Smooth muscle cell (in vitro differentiated cells): Measurements from ENCODE around the gene IFNA10. TPM values are rescaled to one million over a fixed set of nuclear protein-coding genes. Genes with fewer than 3 reads are reported as not detected.
"Not testable (repeated sequence)": the region's sequence is repeated elsewhere in the genome, so short reads cannot be mapped to it uniquely, and the experiment has no call there.

Source experiments
- DNase-seq: peaks from one replicate; lab custom pipeline; 2025; ENCODE audit not compliant: unreplicated experiment; lab: John Stamatoyannopoulos, UW
- H2AFZ ChIP-seq: fragments of 200-600 bp; sonication (generic); 2 replicates; pipeline ENCODE4 v1.6.0; 2016; ENCODE audit warnings: antibody characterized with exemption, low read depth, mild to moderate bottlenecking
- H3F3A ChIP-seq: fragments of 200-600 bp; sonication (generic); 2 replicates; pipeline ENCODE4 v1.6.0; 2017; ENCODE audit warnings: antibody characterized with exemption, low read depth
- H3K27ac ChIP-seq: fragments of 200-600 bp; sonication (generic); 2 replicates; pipeline ENCODE4 v1.5.1; 2016; ENCODE audit warnings: low read depth, mild to moderate bottlenecking
- H3K27me3 ChIP-seq: fragments of 200-600 bp; sonication (generic); 2 replicates; pipeline ENCODE4 v1.6.1; 2016; ENCODE audit warnings: low read depth, mild to moderate bottlenecking
- H3K36me3 ChIP-seq: fragments of 200-600 bp; sonication (generic); 2 replicates; pipeline ENCODE4 v1.5.1; 2016; ENCODE audit warnings: low read depth
- H3K4me1 ChIP-seq: fragments of 200-600 bp; sonication (generic); 2 replicates; pipeline ENCODE4 v1.5.1; 2016; ENCODE audit warnings: low read depth
- H3K4me2 ChIP-seq: fragments of 200-600 bp; sonication (generic); 2 replicates; pipeline ENCODE4 v1.6.0; 2016; ENCODE audit warnings: mild to moderate bottlenecking
- H3K4me3 ChIP-seq: fragments of 200-600 bp; sonication (generic); 2 replicates; pipeline ENCODE4 v1.5.1; 2016; ENCODE audit warnings: mild to moderate bottlenecking
- H3K79me2 ChIP-seq: fragments of 200-600 bp; sonication (generic); 2 replicates; pipeline ENCODE4 v1.6.0; 2016; ENCODE audit warnings: low read depth, mild to moderate bottlenecking
- H3K9ac ChIP-seq: fragments of 200-600 bp; sonication (generic); 2 replicates; pipeline ENCODE4 v1.6.0; 2016; ENCODE audit warnings: low read depth
- H3K9me3 ChIP-seq: fragments of 200-600 bp; sonication (generic); replicated peaks from 2 replicates; pipeline ENCODE4 v1.5.1; 2016; ENCODE audit warnings: low read depth
- H4K20me1 ChIP-seq: fragments of 200-600 bp; sonication (generic); 2 replicates; pipeline ENCODE4 v1.6.0; 2016; ENCODE audit warnings: low read depth
- WGBS: methylation state at CpG from one replicate; pipeline ENCODE4 v1.1.7; 2016; ENCODE audit warnings: low lambda C conversion rate; 5-methylcytosine and 5-hydroxymethylcytosine counted together
- polyA plus RNA-seq: library from polyadenylated mRNA; unstranded; fragments of >200 nt; fragmentation: Nextera tagmentation; extraction: Ambion mirVana; gene quantifications from 2 replicates; pipeline ENCODE4 v1.2.1, GENCODE V29; 2016
- total RNA-seq: library from RNA; depleted of rRNA; stranded (reverse); fragments of >200 nt; gene quantifications from 2 replicates; pipeline ENCODE4 v1.2.3, GENCODE V29; 2014
- TF ChIP-seq, protein P1 (sequence below): fragments of 200-600 bp; sonication (generic); IDR thresholded peaks from 2 replicates; pipeline ENCODE4 v1.5.1; 2017; ENCODE audit warnings: borderline replicate concordance, mild to moderate bottlenecking, antibody characterized with exemption; ENCODE audit not compliant: insufficient read depth, poor library complexity, severe bottlenecking

The IFNA10 gene
- total and polyA plus RNA-seq, 2 experiments from 2014 or later = not detected

DNA sequence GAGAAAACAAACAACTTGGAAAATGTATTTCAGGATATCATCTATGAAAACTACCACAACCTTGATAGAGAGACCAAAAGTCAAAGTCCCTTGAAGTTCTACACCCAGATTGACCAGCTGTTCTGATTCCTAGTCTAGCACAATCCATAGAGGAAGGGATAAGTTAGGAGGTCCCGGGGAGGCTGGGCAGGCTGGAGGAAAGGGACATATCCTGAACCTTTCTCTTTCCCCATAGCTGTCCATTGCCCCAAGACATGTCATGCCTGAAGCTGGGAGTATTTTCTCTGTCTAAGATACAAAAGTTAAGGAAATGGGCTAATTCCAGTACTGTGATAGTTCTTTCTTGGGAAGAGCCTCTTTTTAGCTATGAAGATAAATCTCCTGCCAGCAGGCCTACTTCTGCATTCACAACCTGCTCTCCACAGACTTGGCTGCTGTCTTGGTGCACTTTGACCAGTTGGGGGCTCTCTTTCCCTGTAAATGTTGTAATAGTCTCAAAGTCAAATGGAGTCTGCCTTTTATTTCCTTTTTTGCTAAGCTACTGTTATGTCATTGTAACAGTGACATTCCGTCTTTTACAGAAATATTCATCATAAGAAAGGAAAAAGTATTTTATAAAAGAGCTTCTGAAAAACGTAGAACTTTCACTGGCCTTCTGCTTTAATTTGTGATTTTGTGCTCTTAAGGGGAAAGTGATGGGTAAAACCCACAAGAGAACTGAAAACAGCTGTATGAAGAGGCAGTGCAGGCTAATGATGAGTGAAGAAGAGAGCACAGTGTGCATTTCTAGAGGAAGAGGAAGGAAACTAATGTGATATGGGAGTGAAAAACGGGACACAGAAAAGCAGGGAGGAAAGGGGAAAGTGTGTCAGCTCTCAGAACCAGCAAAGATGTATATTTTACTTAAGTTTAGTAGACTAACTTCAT lies 23.9 kb downstream of the IFNA10 start:
- H3K27me3 ChIP-seq, H3K9ac ChIP-seq, DNase-seq, H3K4me1 ChIP-seq, H3K27ac ChIP-seq, H4K20me1 ChIP-seq, H3K9me3 ChIP-seq, H3K4me3 ChIP-seq, H3F3A ChIP-seq, H2AFZ ChIP-seq, H3K36me3 ChIP-seq, H3K79me2 ChIP-seq, H3K4me2 ChIP-seq: not testable (repeated sequence)
- 31% methylated on average over 4 of the region's 4 CpGs for WGBS
- TF ChIP-seq, protein P1, sequence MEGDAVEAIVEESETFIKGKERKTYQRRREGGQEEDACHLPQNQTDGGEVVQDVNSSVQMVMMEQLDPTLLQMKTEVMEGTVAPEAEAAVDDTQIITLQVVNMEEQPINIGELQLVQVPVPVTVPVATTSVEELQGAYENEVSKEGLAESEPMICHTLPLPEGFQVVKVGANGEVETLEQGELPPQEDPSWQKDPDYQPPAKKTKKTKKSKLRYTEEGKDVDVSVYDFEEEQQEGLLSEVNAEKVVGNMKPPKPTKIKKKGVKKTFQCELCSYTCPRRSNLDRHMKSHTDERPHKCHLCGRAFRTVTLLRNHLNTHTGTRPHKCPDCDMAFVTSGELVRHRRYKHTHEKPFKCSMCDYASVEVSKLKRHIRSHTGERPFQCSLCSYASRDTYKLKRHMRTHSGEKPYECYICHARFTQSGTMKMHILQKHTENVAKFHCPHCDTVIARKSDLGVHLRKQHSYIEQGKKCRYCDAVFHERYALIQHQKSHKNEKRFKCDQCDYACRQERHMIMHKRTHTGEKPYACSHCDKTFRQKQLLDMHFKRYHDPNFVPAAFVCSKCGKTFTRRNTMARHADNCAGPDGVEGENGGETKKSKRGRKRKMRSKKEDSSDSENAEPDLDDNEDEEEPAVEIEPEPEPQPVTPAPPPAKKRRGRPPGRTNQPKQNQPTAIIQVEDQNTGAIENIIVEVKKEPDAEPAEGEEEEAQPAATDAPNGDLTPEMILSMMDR = peak; percentile 48

DNA sequence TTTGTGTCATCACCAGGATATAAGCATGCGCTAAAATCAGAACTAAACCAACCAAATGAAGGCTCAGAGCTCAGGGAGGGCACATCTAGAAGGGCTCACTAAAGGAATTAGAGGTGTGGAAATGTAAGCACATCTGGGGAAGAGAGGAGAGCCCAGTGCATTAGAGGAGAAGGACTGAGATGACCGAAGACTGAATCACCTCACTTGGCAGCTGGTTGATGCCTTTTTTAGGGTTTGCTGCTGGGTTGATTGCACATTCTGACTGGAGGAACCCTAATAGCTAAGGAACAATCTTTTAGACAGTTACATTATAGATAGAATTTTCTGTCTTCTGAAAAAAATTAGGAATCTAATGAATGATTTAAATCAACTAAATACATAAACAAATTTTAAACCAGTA lies 32.3 kb downstream of the IFNA10 start:
- Histone ChIP-seq H3K4me2 (no peak overlapping the region), H3K27me3 (peaks cover 23% of the 10 kb centered on the region), H3K9me3 (no peaks in the 10 kb centered on the region), H3K79me2 (no peaks in the 10 kb centered on the region), H3K27ac (no peak overlapping the region), H3K9ac (no peak overlapping the region), H3K4me3 (no peak overlapping the region), H4K20me1 (no peaks in the 10 kb centered on the region), H3F3A (no peaks in the 10 kb centered on the region), H3K4me1 (no peaks in the 10 kb centered on the region), H3K36me3 (no peaks in the 10 kb centered on the region), H2AFZ (no peak overlapping the region)
- TF ChIP-seq, protein P1 = no peak
- 91% methylated on average over 2 of the region's 2 CpGs for WGBS
- DNase-seq = no peak

DNA sequence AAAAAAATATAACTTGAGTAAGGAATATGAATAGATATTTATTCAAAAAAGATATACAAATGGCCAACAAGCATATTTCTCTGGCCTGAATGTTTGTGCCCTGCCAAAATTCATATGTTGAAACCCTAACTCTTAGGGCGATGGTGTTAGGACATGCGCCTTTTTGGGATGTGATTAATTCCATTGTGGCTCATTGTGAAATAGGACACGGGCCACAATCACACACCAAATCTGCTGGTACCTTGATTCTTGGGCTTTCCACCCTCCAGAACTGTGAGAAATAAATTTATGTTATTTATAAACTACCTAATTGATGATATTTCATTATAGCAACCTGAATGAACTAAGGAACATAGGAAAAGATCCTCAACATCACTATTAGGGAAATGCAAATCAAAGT lies 34.8 kb downstream of the IFNA10 start:
- Histone ChIP-seq H3K36me3 (no peaks in the 10 kb centered on the region), H3K27me3 (peaks cover 19% of the 10 kb centered on the region), H2AFZ (no peak overlapping the region), H4K20me1 (no peaks in the 10 kb centered on the region), H3K4me1 (no peaks in the 10 kb centered on the region), H3K4me2 (no peak overlapping the region), H3K27ac (no peak overlapping the region), H3K9me3 (no peaks in the 10 kb centered on the region), H3K4me3 (no peak overlapping the region), H3F3A (no peaks in the 10 kb centered on the region), H3K9ac (no peak overlapping the region), H3K79me2 (no peaks in the 10 kb centered on the region)
- TF ChIP-seq, protein P1 = no peak
- DNase-seq = no peak
- WGBS = 92% methylated on average over 3 of the region's 3 CpGs
